ENCODE results near the gene TPCN1. TPM values are rescaled to one million over a fixed set of nuclear protein-coding genes. Genes with fewer than 3 reads are reported as not detected.

Gene TPCN1
- total RNA-seq: 10 to 100 TPM in 4 of 8 experiments, 1 to 10 TPM in 4; 2.7 to 39.8 (median 11.2) TPM

GRCh38 chr12:113221181-113221996, at the start of gene TPCN1:
Gene TPCN1 (plus strand): TSS chr12:113221464. CDS start chr12:113226853, 5,389 bp downstream.
- in situ Hi-C loops (cut with MboI; ENCODE audit: low pct_unique_long_range_greater_than_20kb in 2 of 9, low sequenced_read_pairs in 9 of 9, unreplicated experiment in 9 of 9): no loop called here
- Histone ChIP-seq H3K27ac (peak within 1 kb of the TSS; percentile 66 to 80), H3K4me3 (peak within 1 kb of the TSS; percentile 63 to 82 (median 66)), H3K4me1 (replicated peaks in 1 of 2) (peaks cover 16% of the 10 kb centered on the region in 2 donors)
- ATAC-seq (replicated peaks in 6 of 8): peak; percentile 92 to 96 (median 94)
- 0% methylated on average over 2 to 6 of the region's 68 CpGs; no CpG with 5 or more reads in 5 of the 10 experiments for WGBS, 10 experiments

- WGBS, 10 experiments: 91 to 100% (median 100%) methylated on average over 2 to 9 of the region's 9 CpGs; no CpG with 5 or more reads in 3 of the 10 experiments
- no peak overlapping the region for H3K4me3 ChIP-seq
- H3K4me1 ChIP-seq (replicated peaks in 1 of 2): no peaks in the 10 kb centered on the region
- no peak for ATAC-seq (replicated peaks in 6 of 8)
- in situ Hi-C loops (cut with MboI; ENCODE audit: low pct_unique_long_range_greater_than_20kb in 2 of 9, low sequenced_read_pairs in 9 of 9, unreplicated experiment in 9 of 9): loop anchor here in 5 of 9 experiments (10.0 to 25.0 kb wide), 2 partner anchors 109 to 127 kb away; partner anchors contain the start of gene DTX1 (in 3 of the 5)
- no peak overlapping the region for H3K27ac ChIP-seq
Measured at GRCh38 chr12:113171543-113171942, 49.7 kb upstream of the TPCN1 start.

GRCh38 chr12:113172185-113172584, 49.1 kb upstream of the TPCN1 start:
- H3K27ac ChIP-seq: no peak overlapping the region
- in situ Hi-C loops (cut with MboI; ENCODE audit: low pct_unique_long_range_greater_than_20kb in 2 of 9, low sequenced_read_pairs in 9 of 9, unreplicated experiment in 9 of 9): loop anchor here in 5 of 9 experiments (10.0 to 25.0 kb wide), 2 partner anchors 110 to 127 kb away; partner anchors contain the start of gene DTX1 (in 3 of the 5)
- no peaks in the 10 kb centered on the region for H3K4me1 ChIP-seq (replicated peaks in 1 of 2)
- WGBS, 10 experiments: 72 to 100% (median 97%) methylated on average over 2 to 9 of the region's 20 CpGs; no CpG with 5 or more reads in 5 of the 10 experiments
- no peak overlapping the region for H3K4me3 ChIP-seq
- ATAC-seq (replicated peaks in 6 of 8): no peak

- in situ Hi-C loops (cut with MboI; ENCODE audit: low pct_unique_long_range_greater_than_20kb in 2 of 9, low sequenced_read_pairs in 9 of 9, unreplicated experiment in 9 of 9): loop anchor here in 5 of 9 experiments (10.0 to 25.0 kb wide), 2 partner anchors 111 to 128 kb away; partner anchors contain the start of gene DTX1 (in 3 of the 5)
- H3K27ac ChIP-seq: no peak overlapping the region
- 80 to 100% (median 94%) methylated on average over 1 to 7 of the region's 7 CpGs for WGBS, 10 experiments
- no peak overlapping the region for H3K4me3 ChIP-seq
- H3K4me1 ChIP-seq (replicated peaks in 1 of 2): no peaks in the 10 kb centered on the region
- ATAC-seq (replicated peaks in 6 of 8): no peak
Measured at GRCh38 chr12:113173081-113173698, 48.1 kb upstream of the TPCN1 start.

GRCh38 chr12:113174461-113175384, 46.5 kb upstream of the TPCN1 start:
- Histone ChIP-seq H3K4me3 (no peak overlapping the region), H3K4me1 (replicated peaks in 1 of 2) (no peaks in the 10 kb centered on the region), H3K27ac (no peak overlapping the region)
- in situ Hi-C loops (cut with MboI; ENCODE audit: low pct_unique_long_range_greater_than_20kb in 2 of 9, low sequenced_read_pairs in 9 of 9, unreplicated experiment in 9 of 9): loop anchor here in 5 of 9 experiments (10.0 to 25.0 kb wide), 2 partner anchors 112 to 130 kb away; partner anchors contain the start of gene DTX1 (in 3 of the 5)
- 10 to 72% (median 25%) methylated on average over 1 to 4 of the region's 32 CpGs; no CpG with 5 or more reads in 2 of the 10 experiments for WGBS, 10 experiments
- peak; percentile 81 to 95 (median 88) for ATAC-seq (replicated peaks in 6 of 8)

GRCh38 chr12:113179023-113179422, 42.2 kb upstream of the TPCN1 start:
- ATAC-seq (replicated peaks in 6 of 8): no peak
- H3K4me3 ChIP-seq: no peak overlapping the region
- in situ Hi-C loops (cut with MboI; ENCODE audit: low pct_unique_long_range_greater_than_20kb in 2 of 9, low sequenced_read_pairs in 9 of 9, unreplicated experiment in 9 of 9): loop anchor here in 2 of 9 experiments (10.0 kb wide), 1 partner anchor 134 kb away; no protein-coding TSS in a partner anchor
- H3K4me1 ChIP-seq (replicated peaks in 1 of 2): no peaks in the 10 kb centered on the region
- 90 to 100% (median 94%) methylated on average over 1 to 8 of the region's 14 CpGs; no CpG with 5 or more reads in 4 of the 10 experiments for WGBS, 10 experiments
- no peak overlapping the region for H3K27ac ChIP-seq

GRCh38 chr12:113180333-113180732, 40.9 kb upstream of the TPCN1 start:
- no peak for ATAC-seq (replicated peaks in 6 of 8)
- 40 to 100% (median 72%) methylated on average over 1 to 3 of the region's 4 CpGs; no CpG with 5 or more reads in 5 of the 10 experiments for WGBS, 10 experiments
- Histone ChIP-seq H3K4me1 (replicated peaks in 1 of 2) (no peaks in the 10 kb centered on the region), H3K4me3 (no peak overlapping the region), H3K27ac (no peak overlapping the region)
- in situ Hi-C loops (cut with MboI; ENCODE audit: low pct_unique_long_range_greater_than_20kb in 2 of 9, low sequenced_read_pairs in 9 of 9, unreplicated experiment in 9 of 9): no loop called here

- in situ Hi-C loops (cut with MboI; ENCODE audit: low pct_unique_long_range_greater_than_20kb in 2 of 9, low sequenced_read_pairs in 9 of 9, unreplicated experiment in 9 of 9): no loop called here
- no peak overlapping the region for H3K27ac ChIP-seq
- no peak for ATAC-seq (replicated peaks in 6 of 8)
- H3K4me3 ChIP-seq: no peak overlapping the region
- WGBS, 10 experiments: 70 to 100% (median 92%) methylated on average over 2 to 3 of the region's 3 CpGs; no CpG with 5 or more reads in 3 of the 10 experiments
- H3K4me1 ChIP-seq (replicated peaks in 1 of 2): peaks cover 5 to 6% of the 10 kb centered on the region in 2 donors
Measured at GRCh38 chr12:113181975-113182374, 39.3 kb upstream of the TPCN1 start.

GRCh38 chr12:113183030-113183589, 38.2 kb upstream of the TPCN1 start:
- Histone ChIP-seq H3K27ac (no peak overlapping the region), H3K4me3 (no peak overlapping the region), H3K4me1 (replicated peaks in 1 of 2) (peaks cover 5 to 6% of the 10 kb centered on the region in 2 donors)
- ATAC-seq (replicated peaks in 6 of 8): no peak
- 40 to 100% (median 89%) methylated on average over 1 to 10 of the region's 11 CpGs; no CpG with 5 or more reads in 3 of the 10 experiments for WGBS, 10 experiments
- in situ Hi-C loops (cut with MboI; ENCODE audit: low pct_unique_long_range_greater_than_20kb in 2 of 9, low sequenced_read_pairs in 9 of 9, unreplicated experiment in 9 of 9): no loop called here

GRCh38 chr12:113184098-113184899, 37.0 kb upstream of the TPCN1 start:
- 0 to 30% (median 4%) methylated on average over 2 to 20 of the region's 26 CpGs for WGBS, 10 experiments
- Histone ChIP-seq H3K4me1 (replicated peaks in 1 of 2) (peaks cover 5 to 6% of the 10 kb centered on the region in 2 donors), H3K27ac (no peak overlapping the region), H3K4me3 (peak overlapping the region; percentile 87 to 97 (median 95))
- in situ Hi-C loops (cut with MboI; ENCODE audit: low pct_unique_long_range_greater_than_20kb in 2 of 9, low sequenced_read_pairs in 9 of 9, unreplicated experiment in 9 of 9): no loop called here
- peak; percentile 4 to 59 (median 15) for ATAC-seq (replicated peaks in 6 of 8)

- WGBS, 10 experiments: 0% methylated on average over 2 to 8 of the region's 20 CpGs; no CpG with 5 or more reads in 7 of the 10 experiments
- in situ Hi-C loops (cut with MboI; ENCODE audit: low pct_unique_long_range_greater_than_20kb in 2 of 9, low sequenced_read_pairs in 9 of 9, unreplicated experiment in 9 of 9): no loop called here
- H3K27ac ChIP-seq: peak overlapping the region; percentile 93 to 97
- peak overlapping the region; percentile 87 to 97 (median 95) for H3K4me3 ChIP-seq
- H3K4me1 ChIP-seq (replicated peaks in 1 of 2): peaks cover 5 to 6% of the 10 kb centered on the region in 2 donors
- peak; percentile 74 to 88 (median 81) for ATAC-seq (replicated peaks in 6 of 8)
Measured at GRCh38 chr12:113184900-113185179, 36.4 kb upstream of the TPCN1 start.
